ENCODE measurements around the gene GRM2.

The GRM2 gene

GRCh38 chr3:51711352-51712037 is 4.6 kb downstream of the GRM2 start:
- TF ChIP-seq TAF1 (IDR thresholded peaks at IDR 0.05; ENCODE audit: borderline replicate concordance, insufficient read depth, low read length) (no peak), FOXP2 (optimal IDR thresholded peaks at IDR 0.05; ENCODE audit: borderline replicate concordance, extremely low read depth, extremely low read length, insufficient read depth) (no peak), POLR2AphosphoS5 (IDR thresholded peaks at IDR 0.05; ENCODE audit: low read depth, low read length) (no peak), REST (IDR thresholded peaks at IDR 0.05; ENCODE audit: insufficient read depth in 1 of 2, low read depth in 2 of 2, low read length in 2 of 2) (no peak), SIN3A (IDR thresholded peaks at IDR 0.05; ENCODE audit: borderline replicate concordance, insufficient read depth, low read length) (no peak)

GRCh38 chr3:51712038-51712420 is 5.2 kb downstream of the GRM2 start:
- TF ChIP-seq POLR2AphosphoS5 (IDR thresholded peaks at IDR 0.05; ENCODE audit: low read depth, low read length) (no peak), SIN3A (IDR thresholded peaks at IDR 0.05; ENCODE audit: borderline replicate concordance, insufficient read depth, low read length) (no peak), REST (IDR thresholded peaks at IDR 0.05; ENCODE audit: insufficient read depth in 1 of 2, low read depth in 2 of 2, low read length in 2 of 2) (no peak), FOXP2 (optimal IDR thresholded peaks at IDR 0.05; ENCODE audit: borderline replicate concordance, extremely low read depth, extremely low read length, insufficient read depth) (no peak), TAF1 (IDR thresholded peaks at IDR 0.05; ENCODE audit: borderline replicate concordance, insufficient read depth, low read length) (no peak)

- TF ChIP-seq POLR2AphosphoS5 (IDR thresholded peaks at IDR 0.05; ENCODE audit: low read depth, low read length) (no peak), TAF1 (IDR thresholded peaks at IDR 0.05; ENCODE audit: borderline replicate concordance, insufficient read depth, low read length) (no peak), FOXP2 (optimal IDR thresholded peaks at IDR 0.05; ENCODE audit: borderline replicate concordance, extremely low read depth, extremely low read length, insufficient read depth) (no peak), REST (IDR thresholded peaks at IDR 0.05; ENCODE audit: insufficient read depth in 1 of 2, low read depth in 2 of 2, low read length in 2 of 2) (no peak)
Observed at GRCh38 chr3:51712511-51712931, 5.7 kb downstream of the GRM2 start.

- TF ChIP-seq REST (IDR thresholded peaks at IDR 0.05; ENCODE audit: insufficient read depth in 1 of 2, low read depth in 2 of 2, low read length in 2 of 2) (no peak), SIN3A (IDR thresholded peaks at IDR 0.05; ENCODE audit: borderline replicate concordance, insufficient read depth, low read length) (no peak), TAF1 (IDR thresholded peaks at IDR 0.05; ENCODE audit: borderline replicate concordance, insufficient read depth, low read length) (no peak), POLR2AphosphoS5 (IDR thresholded peaks at IDR 0.05; ENCODE audit: low read depth, low read length) (no peak), FOXP2 (optimal IDR thresholded peaks at IDR 0.05; ENCODE audit: borderline replicate concordance, extremely low read depth, extremely low read length, insufficient read depth) (no peak)
Observed at GRCh38 chr3:51712963-51713362, 6.1 kb downstream of the GRM2 start.

All from PFSK-1 (cell line).